ENCODE results near the gene GRM8.
"Not testable (repeated sequence)": the region's sequence is repeated elsewhere in the genome, so short reads cannot be mapped to it uniquely, and the experiment has no call there.

Gene GRM8

DNA sequence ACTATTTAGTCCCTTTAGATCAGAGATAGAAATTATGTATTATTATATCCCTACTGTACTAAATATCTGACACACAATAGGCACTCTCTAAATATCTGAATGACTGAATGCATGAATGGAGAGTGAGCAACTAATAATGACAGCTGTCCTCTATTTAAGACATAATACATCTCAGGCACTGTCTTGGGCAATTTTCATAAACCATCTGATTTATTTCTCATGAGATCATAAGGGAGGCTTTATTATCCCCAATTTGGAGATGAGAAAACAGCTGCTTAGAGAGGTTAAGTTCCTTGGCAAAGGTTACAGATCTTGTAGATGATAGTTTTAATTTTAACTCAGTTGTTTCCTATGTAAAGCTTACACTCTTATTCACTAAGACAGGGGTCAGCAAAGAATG, 570.6 kb downstream of the GRM8 start:
- no peak for DNase-seq (ENCODE audit: low read depth in 2 of 2, low spot score in 1 of 2)

DNA sequence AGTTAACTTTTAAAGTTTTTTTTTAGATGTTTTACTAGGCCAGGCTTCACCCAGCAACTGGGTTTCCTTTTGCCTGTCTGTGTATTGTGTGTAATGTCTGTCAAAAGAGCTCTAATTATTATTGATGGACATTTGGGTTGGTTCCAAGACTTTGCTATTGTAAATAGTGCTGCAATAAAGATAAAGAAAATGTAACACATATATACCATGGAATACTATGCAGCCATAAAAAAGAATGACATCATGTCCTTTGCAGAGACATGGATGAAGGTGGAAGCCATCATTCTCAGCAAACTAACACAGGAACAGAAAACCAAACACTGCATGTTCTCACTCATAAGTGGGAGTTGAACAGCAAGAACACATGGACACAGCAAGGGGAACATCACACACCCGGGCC, 584.0 kb downstream of the GRM8 start:
- not testable (repeated sequence) for DNase-seq (ENCODE audit: low read depth in 2 of 2, low spot score in 1 of 2)

DNA sequence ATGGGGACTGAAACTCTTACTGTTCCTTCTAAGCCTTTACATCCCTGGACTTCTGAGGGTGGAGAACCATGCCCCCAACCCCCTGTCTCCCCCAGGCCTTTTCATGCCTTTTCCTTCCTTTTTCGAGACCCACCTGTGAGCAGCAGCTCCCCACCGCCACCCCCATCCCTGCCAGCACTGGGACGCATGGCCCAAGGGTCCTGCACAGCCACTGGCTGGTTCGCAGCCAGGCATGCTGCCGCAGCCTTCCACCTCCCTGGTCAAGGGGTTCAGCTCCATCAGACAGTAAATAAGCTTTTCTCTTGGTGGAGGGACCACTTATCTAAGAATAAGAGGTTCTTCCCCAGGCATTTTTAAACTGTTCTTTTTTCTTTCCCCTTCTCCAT, 584.4 kb downstream of the GRM8 start:
- DNase-seq (ENCODE audit: low read depth in 2 of 2, low spot score in 1 of 2): no peak

DNA sequence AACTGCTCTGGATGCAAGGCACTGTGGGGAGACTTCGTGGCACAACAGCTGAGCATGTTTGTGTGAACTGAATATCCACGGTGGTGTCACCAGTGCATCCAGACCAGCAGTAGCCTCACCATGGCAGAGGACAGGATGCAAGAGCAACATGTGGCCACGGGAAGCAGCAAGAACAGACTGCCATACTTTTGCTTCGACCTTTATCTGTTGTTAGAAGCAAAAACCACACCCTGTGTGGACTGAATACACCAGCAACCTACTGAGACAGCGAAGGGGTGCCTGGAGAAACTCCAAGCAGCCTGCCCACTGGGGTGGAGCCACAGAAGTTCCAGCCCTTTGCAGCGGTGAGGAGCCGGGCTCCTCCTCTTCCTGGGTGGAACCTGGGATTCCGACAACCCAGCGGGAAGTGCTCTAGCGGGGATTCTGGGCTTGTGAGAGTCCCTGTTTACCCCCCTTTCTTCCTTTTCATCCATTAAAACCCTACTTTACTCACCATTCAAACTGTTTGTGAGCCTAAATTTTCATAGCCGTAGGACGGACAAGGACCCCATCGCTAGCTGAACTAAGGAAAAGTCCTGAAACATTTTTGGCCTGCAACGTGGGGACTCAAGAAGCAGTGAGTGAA, 584.9 kb downstream of the GRM8 start:
- no peak for DNase-seq (ENCODE audit: low read depth in 2 of 2, low spot score in 1 of 2)

DNA sequence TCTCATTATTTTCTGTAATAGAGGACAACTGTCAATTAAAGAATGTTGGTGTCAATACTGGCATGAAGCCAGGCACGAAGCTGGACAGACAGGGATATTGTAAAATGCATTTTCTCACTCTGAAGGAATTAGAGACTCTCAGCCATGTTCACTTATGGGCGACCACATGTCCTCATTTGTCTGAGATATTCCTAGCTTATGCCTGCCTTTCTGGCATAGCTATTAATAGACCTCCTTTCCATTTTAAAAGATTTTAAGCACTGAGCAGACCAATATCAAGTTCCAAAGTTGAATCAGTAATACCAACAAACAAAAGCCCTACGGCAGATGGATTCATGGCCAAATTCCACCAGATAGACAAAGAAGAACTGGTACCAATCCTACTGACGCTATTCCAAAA, 589.9 kb downstream of the GRM8 start:
- no peak for DNase-seq (ENCODE audit: low read depth in 2 of 2, low spot score in 1 of 2)

DNA sequence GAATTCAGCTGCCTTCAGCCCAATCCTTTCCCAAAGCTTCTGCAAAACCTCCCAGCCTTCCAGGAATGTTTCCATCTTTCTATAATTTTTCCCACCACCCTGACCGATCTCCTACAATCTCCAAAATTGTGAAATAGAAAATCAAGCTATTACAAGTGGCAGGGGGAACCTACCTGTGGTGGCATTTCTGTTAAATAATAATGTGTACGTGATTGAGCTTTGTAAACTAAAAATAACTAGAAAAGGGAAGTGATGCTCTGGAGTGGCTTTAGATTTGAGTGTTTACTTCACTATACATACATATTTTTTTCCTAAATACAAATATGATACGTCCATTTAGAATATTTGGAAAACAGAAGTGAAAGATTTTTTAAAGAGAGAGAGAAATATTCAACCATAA, 593.6 kb downstream of the GRM8 start:
- no peak for DNase-seq (ENCODE audit: low read depth in 2 of 2, low spot score in 1 of 2)

DNA sequence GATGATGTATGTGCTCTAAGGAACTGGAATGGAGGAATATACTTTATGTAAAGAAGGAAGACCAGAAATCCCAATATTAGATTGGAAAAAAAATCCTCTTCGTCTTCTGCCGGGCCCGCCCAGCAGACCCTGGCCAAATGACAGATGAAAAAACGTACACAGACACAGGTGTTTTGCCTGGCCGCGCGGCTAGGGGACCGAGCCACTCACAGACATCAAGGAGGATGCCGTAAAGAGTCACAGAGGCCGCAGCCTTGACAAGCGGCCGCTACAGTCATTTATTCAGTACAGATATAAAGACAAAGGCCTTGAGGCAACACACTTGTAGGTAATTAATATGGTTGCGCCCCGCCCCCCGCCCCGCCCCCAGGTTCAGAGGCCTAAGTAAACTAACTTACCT, 594.1 kb downstream of the GRM8 start:
- DNase-seq (ENCODE audit: low read depth in 2 of 2, low spot score in 1 of 2): no peak

DNA sequence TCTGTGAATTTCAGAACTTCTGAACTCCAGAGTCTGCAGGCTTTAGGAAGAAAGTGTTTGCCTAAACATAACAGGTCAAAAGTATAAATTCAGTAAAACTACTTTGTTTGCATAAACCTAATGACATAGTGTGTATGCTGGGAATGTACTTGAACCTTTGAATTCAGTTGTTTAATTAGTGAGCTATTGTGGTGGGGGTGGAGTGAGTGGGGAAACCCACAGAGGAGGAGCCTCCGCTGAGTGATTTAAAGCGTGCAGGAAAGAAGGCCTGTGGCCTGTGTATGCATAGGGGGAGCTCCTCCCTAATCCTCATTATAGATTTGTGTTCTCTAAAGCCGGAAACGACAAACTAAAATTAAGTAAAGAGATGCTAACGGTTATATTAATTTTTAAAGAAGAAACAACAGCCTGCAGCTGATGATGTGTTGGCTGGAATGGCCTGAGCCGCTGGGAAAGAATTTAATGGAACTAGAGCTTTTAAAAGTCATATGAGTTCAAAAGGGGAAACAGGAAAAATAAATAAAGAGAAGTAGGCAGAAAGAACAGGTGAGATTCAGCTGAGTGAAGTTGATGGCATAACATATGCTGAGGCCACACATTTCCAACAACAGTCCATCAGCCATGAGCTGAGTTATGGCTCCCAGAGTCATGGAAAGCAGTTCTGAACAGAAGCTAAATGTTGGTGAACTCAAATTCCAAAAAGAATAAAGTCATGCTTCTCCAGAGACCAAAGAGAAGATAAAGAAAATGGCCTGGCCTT, 595.0 kb downstream of the GRM8 start:
- no peak for DNase-seq (ENCODE audit: low read depth in 2 of 2, low spot score in 1 of 2)

DNA sequence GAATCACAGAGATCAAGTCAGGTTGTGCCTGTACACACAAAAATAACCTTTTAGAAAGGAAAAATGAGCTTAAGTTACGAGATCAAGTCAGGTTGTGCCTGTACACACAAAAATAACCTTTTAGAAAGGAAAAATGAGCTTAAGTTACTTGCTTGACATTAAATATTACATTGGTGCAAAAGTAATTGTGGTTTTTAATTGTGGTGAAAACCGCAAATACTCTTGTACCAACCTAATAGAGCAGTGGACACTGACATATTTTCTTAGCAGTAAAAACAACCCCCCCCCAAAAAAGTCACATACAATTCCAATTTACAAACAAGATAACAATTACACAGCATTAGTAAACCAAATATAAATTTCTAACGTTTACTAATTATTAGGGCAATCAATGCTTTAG, 595.6 kb downstream of the GRM8 start:
- DNase-seq (ENCODE audit: low read depth in 2 of 2, low spot score in 1 of 2): no peak

DNA sequence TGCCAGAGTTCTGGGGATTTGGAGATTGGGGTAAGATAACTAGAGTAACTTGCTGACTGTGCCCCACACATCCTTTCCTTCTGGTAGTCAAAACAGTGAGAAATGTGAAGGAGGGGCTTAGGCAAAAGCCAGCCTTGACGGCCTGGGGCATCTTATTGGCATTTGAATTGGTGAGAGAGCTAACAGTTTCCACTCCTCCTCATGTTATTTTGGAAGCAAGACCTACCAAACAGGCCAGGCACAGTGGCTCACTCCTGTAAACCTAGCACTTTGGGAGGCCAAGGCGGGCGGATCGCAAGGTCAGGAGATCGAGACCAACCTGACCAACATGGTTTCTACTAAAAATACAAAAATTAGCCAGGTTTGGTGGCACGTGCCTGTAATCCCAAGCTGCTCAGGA, 596.6 kb downstream of the GRM8 start:
- DNase-seq (ENCODE audit: low read depth in 2 of 2, low spot score in 1 of 2): no peak

DNA sequence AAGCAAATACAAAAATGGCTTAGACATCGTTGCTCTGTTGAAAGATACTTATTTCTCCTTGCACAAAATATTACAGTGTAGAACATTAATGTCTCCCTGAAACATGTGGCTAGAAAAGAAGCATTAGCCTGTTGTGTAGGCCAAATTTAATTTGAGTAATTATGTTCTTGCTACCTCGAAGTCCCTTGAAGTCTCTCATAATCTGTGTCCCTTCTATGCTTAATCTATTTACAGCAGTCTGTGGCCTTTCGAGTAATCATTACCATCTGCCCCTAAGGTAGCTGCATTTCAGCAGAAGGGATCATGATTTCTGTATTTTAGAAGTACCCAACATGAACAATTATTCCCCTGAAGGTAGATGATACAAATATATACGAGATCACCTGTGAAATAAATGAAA, 615.2 kb downstream of the GRM8 start:
- DNase-seq (ENCODE audit: low read depth in 2 of 2, low spot score in 1 of 2): no peak

DNA sequence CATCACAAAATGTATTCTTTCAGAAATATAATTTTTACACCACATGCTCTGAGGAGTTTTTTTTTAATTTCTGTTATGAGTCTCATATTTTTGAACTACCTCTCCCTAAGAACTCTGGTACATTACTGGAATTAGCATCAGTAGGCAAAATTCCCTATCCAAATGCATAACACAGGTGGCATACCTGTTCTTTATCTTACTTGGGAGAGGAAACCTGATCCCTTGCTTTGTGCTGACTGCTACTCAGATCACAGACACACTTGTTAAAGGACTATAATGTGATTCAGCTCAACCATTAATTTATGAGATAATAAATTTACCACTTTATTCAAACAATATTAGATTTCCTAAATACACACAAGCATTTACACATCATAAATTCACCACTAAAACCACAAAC, 617.2 kb downstream of the GRM8 start:
- no peak for DNase-seq (ENCODE audit: low read depth in 2 of 2, low spot score in 1 of 2)

DNA sequence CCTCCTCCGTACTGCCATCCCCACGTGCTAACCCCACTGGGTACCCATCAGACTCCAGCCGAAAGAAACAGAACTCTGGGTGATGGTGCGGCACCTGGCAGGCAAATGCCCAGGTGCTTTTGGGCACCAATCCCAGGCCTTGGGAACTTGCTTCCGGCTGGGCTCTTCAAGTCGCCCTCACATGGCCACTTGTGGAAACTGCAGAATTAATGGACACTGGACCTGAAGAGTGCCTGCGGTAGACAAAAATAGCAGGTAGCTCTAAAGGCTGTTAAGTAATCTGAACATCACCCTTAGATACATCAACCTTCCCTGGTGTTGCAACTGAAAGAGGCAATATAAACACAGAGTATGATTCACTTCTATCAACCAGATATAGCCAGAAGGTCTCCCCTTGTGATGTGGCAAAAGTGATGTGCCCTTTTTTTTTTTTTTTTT, 644.4 kb downstream of the GRM8 start:
- DNase-seq (ENCODE audit: low read depth in 2 of 2, low spot score in 1 of 2): no peak

DNA sequence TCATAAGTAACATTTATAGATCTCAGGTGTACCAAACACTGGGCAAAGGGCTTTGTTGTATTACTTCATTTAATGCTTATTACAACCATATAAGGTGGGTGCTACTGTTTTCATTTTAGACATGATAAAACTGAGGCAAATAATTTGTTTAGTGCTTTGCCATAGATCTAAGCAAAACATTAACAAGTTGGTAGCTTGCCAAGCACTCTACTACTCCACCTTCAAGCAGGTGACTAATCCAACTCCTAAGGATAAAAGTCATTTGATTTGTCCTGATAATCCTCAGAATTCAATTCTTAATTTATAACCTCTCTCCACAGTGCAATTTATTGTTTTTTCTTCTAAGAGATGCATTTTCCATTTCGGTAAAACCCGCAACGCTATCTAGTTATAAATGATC, 646.4 kb downstream of the GRM8 start:
- DNase-seq (ENCODE audit: low read depth in 2 of 2, low spot score in 1 of 2): no peak

DNA sequence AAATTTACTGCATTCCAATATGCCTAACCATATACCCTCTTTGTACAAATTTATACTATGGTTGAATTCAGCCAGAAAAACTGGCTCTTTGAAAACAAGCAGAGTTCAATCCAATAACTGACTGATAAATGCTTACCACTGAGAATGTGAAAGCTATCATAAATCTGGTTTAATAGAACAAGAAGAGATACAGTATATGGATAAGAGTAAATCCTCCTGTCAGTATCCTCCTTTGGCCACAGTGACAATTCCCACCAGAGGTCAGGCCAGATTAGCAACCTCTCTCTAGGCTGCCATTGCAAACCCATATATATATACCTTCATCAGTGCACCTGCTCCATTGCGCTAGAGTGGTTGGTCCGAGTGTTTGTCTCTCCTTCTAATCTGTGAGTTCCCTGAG, 647.2 kb downstream of the GRM8 start:
- no peak for DNase-seq (ENCODE audit: low read depth in 2 of 2, low spot score in 1 of 2)

DNA sequence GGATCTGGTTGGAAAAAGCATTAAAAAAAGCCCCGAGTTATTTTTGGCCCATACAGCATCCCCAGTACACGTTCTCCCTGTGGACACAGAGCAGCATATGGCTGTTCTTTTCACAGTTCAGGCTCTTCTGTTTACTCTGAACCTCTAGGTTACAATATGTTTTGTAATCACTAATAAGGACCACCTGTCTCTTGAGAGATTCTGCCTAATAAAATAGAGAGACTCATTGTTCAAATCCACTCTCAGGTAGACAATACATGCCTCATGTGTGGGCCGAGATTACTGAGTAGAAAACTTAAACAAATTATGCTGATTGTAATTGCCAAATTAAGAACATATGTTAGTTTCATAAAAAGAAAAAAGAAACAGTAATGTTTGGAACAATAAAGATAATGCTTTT, 647.7 kb downstream of the GRM8 start:
- no peak for DNase-seq (ENCODE audit: low read depth in 2 of 2, low spot score in 1 of 2)

DNA sequence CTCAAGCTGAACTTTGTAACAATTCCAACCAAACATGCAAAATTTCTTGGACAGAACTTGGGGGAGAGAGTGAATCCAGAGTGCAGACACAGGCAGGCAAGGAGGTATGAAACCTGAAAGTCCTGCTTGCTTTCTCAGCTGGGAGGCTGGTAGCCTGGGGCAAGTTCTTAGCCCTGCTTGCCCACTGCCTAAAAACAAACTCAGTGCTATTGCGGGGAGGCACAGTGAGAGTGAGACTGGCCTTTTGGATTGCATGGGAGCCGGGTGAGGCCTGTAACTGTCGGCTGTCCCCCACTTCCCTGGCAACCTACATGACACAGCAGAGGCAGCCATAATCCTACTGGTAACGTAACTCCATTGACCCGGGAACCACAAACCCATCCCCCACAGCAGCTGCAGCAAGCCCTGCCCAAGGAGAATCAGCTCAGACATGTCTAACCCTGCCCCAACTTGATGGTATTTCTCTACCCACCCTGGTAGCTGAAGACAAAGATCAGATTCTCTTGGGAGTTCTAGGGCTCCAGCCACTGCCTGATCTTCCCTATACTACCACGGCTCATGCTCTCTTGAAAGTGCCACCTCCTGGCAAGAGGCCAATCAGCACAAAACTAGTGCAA, 663.6 kb downstream of the GRM8 start:
- DNase-seq (ENCODE audit: low read depth in 2 of 2, low spot score in 1 of 2): no peak

DNA sequence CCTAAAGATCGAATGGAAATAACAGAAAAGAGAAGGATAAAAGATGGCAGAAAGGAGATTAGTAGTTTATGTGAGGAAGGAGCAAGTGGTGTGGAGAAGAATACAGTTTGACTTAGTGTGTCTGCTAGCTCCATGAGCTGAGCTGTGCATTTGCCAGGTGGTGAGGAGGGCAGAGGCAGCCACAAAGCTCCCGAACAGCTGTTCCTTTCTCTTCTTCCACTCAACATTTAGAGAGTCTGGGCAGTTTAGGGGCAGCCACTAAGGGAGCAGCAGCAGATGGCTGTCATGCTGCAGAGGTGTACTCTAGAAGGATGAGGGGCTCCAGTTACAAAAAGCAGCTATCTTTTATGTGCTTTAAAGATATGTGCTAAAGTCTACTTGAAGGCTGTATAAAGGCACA, 674.4 kb downstream of the GRM8 start:
- DNase-seq (ENCODE audit: low read depth in 2 of 2, low spot score in 1 of 2): no peak

DNA sequence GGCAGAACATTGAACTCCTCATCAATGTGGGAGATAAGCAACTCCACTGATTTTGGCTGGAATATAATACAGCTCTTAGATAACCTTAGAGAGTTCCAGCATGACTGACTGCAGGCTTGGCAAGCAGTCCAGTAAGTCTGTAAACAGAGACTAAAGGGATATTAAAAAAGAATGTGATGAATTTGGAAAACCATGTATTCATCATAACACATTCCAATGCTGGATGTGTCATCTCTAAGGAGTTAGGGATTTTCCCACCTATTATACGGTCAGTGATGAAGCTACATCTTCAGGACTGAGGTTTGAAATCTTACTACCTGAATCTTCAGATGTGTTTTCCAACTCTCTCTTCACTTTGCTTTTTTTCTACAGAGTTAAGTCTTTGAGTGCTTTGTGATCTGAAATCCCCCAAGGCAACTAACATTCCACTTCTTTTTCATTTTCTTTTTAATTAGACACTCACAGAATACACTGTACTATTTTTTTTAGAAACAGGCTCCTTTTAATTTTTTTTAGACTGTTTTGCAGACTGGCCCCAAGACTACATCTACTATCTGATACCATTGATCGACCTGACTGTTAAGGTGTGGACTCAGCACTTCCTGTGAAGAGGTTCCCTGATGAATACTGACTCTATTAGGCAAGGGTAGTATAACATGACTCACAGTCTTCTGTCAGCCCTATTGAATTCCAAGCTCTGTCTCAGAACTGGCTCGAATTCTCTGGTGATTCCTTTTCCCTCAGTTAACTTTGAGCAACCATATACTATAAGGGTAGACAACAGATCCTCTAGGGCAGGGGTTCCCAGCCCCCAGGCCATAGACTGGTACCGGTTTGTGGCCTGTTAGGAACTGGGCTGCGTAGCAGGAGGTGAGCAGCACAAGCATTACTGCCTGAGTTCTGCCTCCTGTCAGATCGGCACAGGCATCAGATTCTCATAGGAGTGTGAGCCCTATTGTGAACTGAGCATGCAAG, 678.2 kb downstream of the GRM8 start:
- DNase-seq (ENCODE audit: low read depth in 2 of 2, low spot score in 1 of 2): no peak

DNA sequence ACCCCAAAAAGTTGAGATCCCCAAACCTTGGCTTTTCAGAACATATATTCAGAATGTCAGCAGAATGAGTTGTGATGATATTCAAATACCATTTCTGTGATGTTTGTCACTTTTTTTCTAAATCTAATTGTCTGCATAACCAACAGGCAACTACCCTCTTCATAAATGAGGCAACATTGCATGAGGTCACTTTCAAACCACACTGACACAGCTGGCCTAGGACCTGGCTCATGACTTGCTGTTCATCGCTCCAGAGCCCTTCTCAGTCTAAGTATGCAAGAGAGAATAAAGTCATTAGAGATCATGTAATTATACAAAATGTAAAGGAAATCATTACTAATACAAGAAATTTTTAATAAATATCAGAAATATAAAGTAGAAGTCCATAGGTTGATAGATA, 681.9 kb downstream of the GRM8 start:
- no peak for DNase-seq (ENCODE audit: low read depth in 2 of 2, low spot score in 1 of 2)

DNA sequence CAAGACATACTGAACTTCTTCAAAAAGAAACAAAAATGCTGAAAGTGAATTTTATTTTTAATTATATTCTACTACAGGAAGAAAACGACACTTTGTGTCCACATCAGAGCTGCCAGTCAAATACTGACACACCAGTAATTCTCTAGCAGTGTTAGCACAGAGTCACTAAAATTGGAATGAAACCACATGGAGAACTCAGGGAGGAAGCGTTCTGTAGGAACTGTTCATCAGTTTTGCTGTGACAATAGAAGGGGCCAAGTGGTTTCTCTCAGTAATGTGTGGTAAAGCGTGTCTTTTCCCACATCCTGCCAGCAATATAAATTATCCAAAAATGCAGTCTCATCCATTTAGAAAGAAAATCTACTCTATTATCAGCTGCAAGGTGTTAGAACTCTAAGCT, 683.3 kb downstream of the GRM8 start:
- DNase-seq (ENCODE audit: low read depth in 2 of 2, low spot score in 1 of 2): no peak

DNA sequence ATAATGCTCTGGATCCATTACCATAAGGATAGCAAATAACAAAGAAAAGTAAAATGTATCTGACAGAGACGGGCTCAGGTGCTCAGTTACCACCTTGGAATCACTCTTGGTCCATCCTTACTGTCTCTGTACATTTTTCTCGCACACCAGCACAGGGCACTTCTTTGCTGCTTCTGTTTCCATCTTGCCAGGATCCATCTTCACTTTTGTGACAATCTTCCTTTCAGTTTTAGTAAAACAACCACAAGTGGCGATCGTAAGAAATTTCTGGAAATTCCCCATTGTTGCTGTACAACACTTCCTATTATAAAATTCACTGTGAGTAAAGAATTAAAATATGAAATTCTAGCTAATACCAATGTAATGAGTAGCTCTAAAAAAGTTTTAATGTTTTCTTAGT, 695.5 kb downstream of the GRM8 start:
- DNase-seq (ENCODE audit: low read depth in 2 of 2, low spot score in 1 of 2): no peak

Data from stimulated activated CD8-positive, alpha-beta memory T cell treated with anti-CD3 and anti-CD28 coated beads, Interleukin-4, amount 100 ng/mL, for 1 hour (primary cell).